ENCODE data around the gene ATF6B.
A peak's percentile ranks its signal among the peaks of the same experiment; 100 is the strongest.

DNA sequence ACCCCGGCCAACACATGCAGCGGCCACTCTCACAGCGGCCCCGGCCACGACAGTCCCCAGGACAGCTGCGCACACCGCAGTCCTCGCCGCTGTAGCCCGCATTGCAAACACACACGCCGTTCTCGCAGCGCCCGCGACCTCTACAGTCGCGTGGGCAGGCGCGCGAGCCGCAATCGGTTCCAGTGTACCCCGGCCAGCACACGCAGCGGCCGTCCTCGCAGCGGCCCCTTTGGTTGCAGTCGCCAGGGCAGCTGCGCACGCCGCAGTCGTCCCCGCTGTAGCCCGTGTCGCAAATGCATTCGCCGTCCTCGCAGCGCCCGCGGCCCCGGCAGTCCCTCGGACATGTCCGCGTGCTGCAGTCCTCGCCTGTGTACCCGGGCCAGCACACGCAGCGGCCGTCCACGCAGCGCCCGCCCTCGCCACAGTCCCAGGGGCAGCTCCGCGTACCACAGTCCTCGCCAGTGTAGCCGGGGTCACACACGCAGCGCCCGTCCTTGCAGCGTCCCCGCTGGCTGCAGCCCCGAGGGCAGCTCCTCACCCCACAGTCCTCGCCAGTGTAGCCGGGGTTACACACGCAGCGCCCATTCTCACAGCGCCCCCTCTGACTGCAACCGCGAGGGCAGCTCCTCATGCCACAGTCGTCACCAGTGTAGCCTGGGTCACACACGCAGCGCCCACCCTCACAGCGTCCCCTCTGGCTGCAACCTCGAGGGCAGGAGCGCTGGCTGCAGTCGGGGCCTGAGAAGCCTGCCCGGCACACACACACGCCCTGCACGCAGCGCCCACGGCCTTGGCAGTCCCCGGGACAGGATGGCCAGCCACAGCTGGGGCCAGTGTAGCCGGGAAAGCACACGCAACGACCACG lies 31.4 kb downstream of the ATF6B start:
- TF ChIP-seq, protein P1, sequence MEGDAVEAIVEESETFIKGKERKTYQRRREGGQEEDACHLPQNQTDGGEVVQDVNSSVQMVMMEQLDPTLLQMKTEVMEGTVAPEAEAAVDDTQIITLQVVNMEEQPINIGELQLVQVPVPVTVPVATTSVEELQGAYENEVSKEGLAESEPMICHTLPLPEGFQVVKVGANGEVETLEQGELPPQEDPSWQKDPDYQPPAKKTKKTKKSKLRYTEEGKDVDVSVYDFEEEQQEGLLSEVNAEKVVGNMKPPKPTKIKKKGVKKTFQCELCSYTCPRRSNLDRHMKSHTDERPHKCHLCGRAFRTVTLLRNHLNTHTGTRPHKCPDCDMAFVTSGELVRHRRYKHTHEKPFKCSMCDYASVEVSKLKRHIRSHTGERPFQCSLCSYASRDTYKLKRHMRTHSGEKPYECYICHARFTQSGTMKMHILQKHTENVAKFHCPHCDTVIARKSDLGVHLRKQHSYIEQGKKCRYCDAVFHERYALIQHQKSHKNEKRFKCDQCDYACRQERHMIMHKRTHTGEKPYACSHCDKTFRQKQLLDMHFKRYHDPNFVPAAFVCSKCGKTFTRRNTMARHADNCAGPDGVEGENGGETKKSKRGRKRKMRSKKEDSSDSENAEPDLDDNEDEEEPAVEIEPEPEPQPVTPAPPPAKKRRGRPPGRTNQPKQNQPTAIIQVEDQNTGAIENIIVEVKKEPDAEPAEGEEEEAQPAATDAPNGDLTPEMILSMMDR (conservative IDR thresholded peaks at IDR 0.05 in 1 of 2, IDR thresholded peaks at IDR 0.05 in 1 of 2; ENCODE audit: extremely low read depth in 1 of 2, insufficient read depth in 1 of 2, low read depth in 1 of 2, low read length in 2 of 2), result peak in 1 of 2 donors; percentile 24
- peak; percentile 91 for TF ChIP-seq EZH2 (IDR thresholded peaks at IDR 0.05; ENCODE audit: borderline replicate concordance, low read length)
